Uterus (tissue), 4 donors: Measurements from ENCODE around the gene TIMM22. TPM values are rescaled to one million over a fixed set of nuclear protein-coding genes. Genes with fewer than 3 reads are reported as not detected.
"Not testable (repeated sequence)": the region's sequence is repeated elsewhere in the genome, so short reads cannot be mapped to it uniquely, and the experiment has no call there.

Experiments
- DNase-seq, 2 donors: peaks; one replicate each; pipeline ENCODE4 v3.0.0-alpha.2; 2019 to 2020
- H3K27ac ChIP-seq, 2 donors: fragments of 200-600 bp; sonication (generic); 1 replicate in 1 of 2; 2 replicates in 1 of 2; pipeline ENCODE4 v1.5.1; 2016 to 2018
- H3K27me3 ChIP-seq, 2 donors: fragments of 200-600 bp; sonication (generic); one replicate each; pipeline ENCODE4 v1.5.1; 2018 to 2019; ENCODE audit warnings: control low read depth in 1 of 2
- H3K36me3 ChIP-seq, 2 donors: fragments of 200-600 bp; sonication (generic); one replicate each; pipeline ENCODE4 v1.5.1; 2019; ENCODE audit warnings: control low read depth in 1 of 2
- H3K4me1 ChIP-seq, 2 donors: fragments of 200-600 bp; sonication (generic); one replicate each; pipeline ENCODE4 v1.5.1; 2018 to 2019; ENCODE audit warnings: control low read depth in 1 of 2
- H3K4me3 ChIP-seq, 2 donors: fragments of 200-600 bp; sonication (generic); 1 replicate in 1 of 2; 2 replicates in 1 of 2; pipeline ENCODE4 v1.5.1; 2018 to 2019; ENCODE audit warnings: mild to moderate bottlenecking in 1 of 2
- H3K9me3 ChIP-seq, 2 donors: fragments of 200-600 bp; sonication (generic); one replicate each; pipeline ENCODE4 v1.5.1; 2019; ENCODE audit warnings: control low read depth in 1 of 2
- CTCF ChIP-seq, 4 experiments: fragments of 200-600 bp in 2 of 4; fragments of 450-650 bp in 2 of 4; sonication (generic) in 2 of 4; IDR thresholded peaks; one replicate each; pipeline ENCODE4 v1.5.1; 2016 to 2019; ENCODE audit warnings: antibody characterized with exemption in 4 of 4, mild to moderate bottlenecking in 2 of 4, moderate library complexity in 1 of 4
- POLR2A ChIP-seq, 2 donors: fragments of 450-650 bp; IDR thresholded peaks; one replicate each; pipeline ENCODE4 v1.6.1; 2016; ENCODE audit warnings: antibody characterized with exemption in 2 of 2, mild to moderate bottlenecking in 1 of 2, moderate library complexity in 1 of 2
- intact Hi-C: fragments of 100-400 bp; cut with DNase I; formaldehyde crosslinking; loops from one replicate; pipeline ENCODE4 v1.15.1; 2023; ENCODE audit warnings: low total_unique reads
- total RNA-seq, 4 donors: library from RNA; depleted of rRNA in 3 of 4; stranded (reverse); fragments of >200 nt in 3 of 4; gene quantifications; one replicate each; pipeline versions ENCODE4 v1.1.0 to v1.2.4, GENCODE V29; 2014 to 2023
- donor health status: DM: yes; HTN: yes; CAD: no.

TIMM22 gene
- total RNA-seq, 4 donors from 2014 or later = 5.1 to 17.1 (median 10.8) TPM

- no peaks in the 10 kb centered on the region for H3K27me3 ChIP-seq
- H3K4me1 ChIP-seq = no peaks in the 10 kb centered on the region
- H3K36me3 ChIP-seq = no peaks in the 10 kb centered on the region
- H3K9me3 ChIP-seq = no peaks in the 10 kb centered on the region
- intact Hi-C loops = no loop called here
- no peak overlapping the region for H3K27ac ChIP-seq
- no peak overlapping the region for H3K4me3 ChIP-seq
- DNase-seq = no peak
- TF ChIP-seq CTCF (IDR thresholded peaks at IDR 0.05) = no peak
- TF ChIP-seq POLR2A (IDR thresholded peaks at IDR 0.05) = no peak
These were observed 10.5 kb upstream of the TIMM22 start for GRCh38 chr17:986322-986929.

- Histone ChIP-seq H3K27ac (no peak overlapping the region), H3K9me3 (no peaks in the 10 kb centered on the region), H3K36me3 (no peaks in the 10 kb centered on the region), H3K4me3 (no peak overlapping the region), H3K4me1 (no peaks in the 10 kb centered on the region), H3K27me3 (no peaks in the 10 kb centered on the region)
- intact Hi-C loops = no loop called here
- no peak for DNase-seq
- TF ChIP-seq CTCF (IDR thresholded peaks at IDR 0.05) (no peak), POLR2A (IDR thresholded peaks at IDR 0.05) (no peak)
These were observed 9.0 kb upstream of the TIMM22 start for GRCh38 chr17:987931-988330.

- no peak for DNase-seq
- H3K36me3 ChIP-seq = no peaks in the 10 kb centered on the region
- TF ChIP-seq POLR2A (IDR thresholded peaks at IDR 0.05) (no peak), CTCF (IDR thresholded peaks at IDR 0.05) (no peak)
- H3K4me1 ChIP-seq = no peaks in the 10 kb centered on the region
- no peaks in the 10 kb centered on the region for H3K9me3 ChIP-seq
- H3K27ac ChIP-seq = no peak overlapping the region
- intact Hi-C loops = no loop called here
- H3K27me3 ChIP-seq = no peaks in the 10 kb centered on the region
- no peak overlapping the region for H3K4me3 ChIP-seq
These were observed 8.4 kb upstream of the TIMM22 start for GRCh38 chr17:988561-988960.

- Histone ChIP-seq H3K27ac (no peak overlapping the region), H3K9me3 (no peaks in the 10 kb centered on the region), H3K36me3 (no peaks in the 10 kb centered on the region), H3K4me1 (peaks cover 4 to 6% of the 10 kb centered on the region in 2 donors), H3K4me3 (no peak overlapping the region), H3K27me3 (no peaks in the 10 kb centered on the region)
- intact Hi-C loops = no loop called here
- TF ChIP-seq CTCF (IDR thresholded peaks at IDR 0.05) = no peak
- TF ChIP-seq POLR2A (IDR thresholded peaks at IDR 0.05) = no peak
- DNase-seq = no peak
These were observed 4.0 kb upstream of the TIMM22 start for GRCh38 chr17:992933-993332.

- DNase-seq, H3K4me3 ChIP-seq, intact Hi-C loops, H3K27ac ChIP-seq, H3K36me3 ChIP-seq, H3K9me3 ChIP-seq, H3K27me3 ChIP-seq: not testable (repeated sequence)
- H3K4me1 ChIP-seq = peaks cover 7 to 11% of the 10 kb centered on the region in 2 donors
These were observed 1.6 kb upstream of the TIMM22 start for GRCh38 chr17:995324-995723.

- Histone ChIP-seq H3K27ac (no peak overlapping the region), H3K4me3 (no peak overlapping the region), H3K36me3 (no peaks in the 10 kb centered on the region), H3K27me3 (no peaks in the 10 kb centered on the region), H3K4me1 (peaks cover 7 to 11% of the 10 kb centered on the region in 2 donors), H3K9me3 (no peaks in the 10 kb centered on the region)
- no peak for DNase-seq
- TF ChIP-seq CTCF (IDR thresholded peaks at IDR 0.05) (no peak), POLR2A (IDR thresholded peaks at IDR 0.05) (no peak)
- intact Hi-C loops = no loop called here
These were observed 1.2 kb downstream of the TIMM22 start for GRCh38 chr17:998111-998510.
